Mesothelial cell of epicardium (in vitro differentiated cells): ENCODE results near the gene PLA2G2C. TPM values are rescaled to one million over a fixed set of nuclear protein-coding genes. Genes with fewer than 3 reads are reported as not detected.

Source experiments
- DNase-seq, 2 experiments: peaks; one replicate each; pipeline ENCODE4 v3.0.0; 2021; ENCODE audit warnings: low spot score in 2 of 2; ENCODE audit not compliant: unreplicated experiment in 2 of 2
- H3K27ac Mint-ChIP-seq: 2 replicates; pipeline ENCODE4 v1.8.0; 2021; ENCODE audit warnings: mixed read lengths
- H3K27me3 Mint-ChIP-seq: 2 replicates; pipeline ENCODE4 v1.8.0; 2021; ENCODE audit warnings: low read depth, mixed read lengths
- H3K36me3 Mint-ChIP-seq: 2 replicates; pipeline ENCODE4 v1.8.0; 2021; ENCODE audit warnings: mixed read lengths
- H3K4me1 Mint-ChIP-seq: 2 replicates; pipeline ENCODE4 v1.8.0; 2021; ENCODE audit warnings: mixed read lengths
- H3K4me3 Mint-ChIP-seq: 2 replicates; pipeline ENCODE4 v1.8.0; 2021; ENCODE audit warnings: mild to moderate bottlenecking, moderate library complexity, mixed read lengths
- H3K9me3 Mint-ChIP-seq: 2 replicates; pipeline ENCODE4 v1.8.0; 2021; ENCODE audit warnings: mixed read lengths
- CTCF ChIP-seq: fragments of 200-600 bp; sonication (generic); IDR thresholded peaks from one replicate; pipeline ENCODE4 v1.5.0; 2021; ENCODE audit warnings: antibody characterized with exemption; ENCODE audit not compliant: unreplicated experiment
- total RNA-seq: library from RNA; stranded (reverse); gene quantifications from 3 replicates; pipeline ENCODE4 v1.2.1, GENCODE V29; 2021

Gene PLA2G2C
- total RNA-seq, 1 donor from 2014 or later, result 0.40 TPM

- peaks cover 42% of the 10 kb centered on the region for H3K27me3 Mint-ChIP-seq
- H3K9me3 Mint-ChIP-seq, result no peaks in the 10 kb centered on the region
- no peaks in the 10 kb centered on the region for H3K36me3 Mint-ChIP-seq
- H3K4me1 Mint-ChIP-seq, result peaks cover 18% of the 10 kb centered on the region
- no peak for TF ChIP-seq CTCF
- no peak overlapping the region for H3K27ac Mint-ChIP-seq
- no peak for DNase-seq
- H3K4me3 Mint-ChIP-seq, result no peak overlapping the region
Observed at GRCh38 chr1:20198296-20198695, 12.0 kb upstream of the PLA2G2C start.

- peaks cover 1% of the 10 kb centered on the region for H3K36me3 Mint-ChIP-seq
- DNase-seq, result no peak
- peaks cover 40% of the 10 kb centered on the region for H3K27me3 Mint-ChIP-seq
- H3K4me3 Mint-ChIP-seq, result no peak overlapping the region
- no peak overlapping the region for H3K27ac Mint-ChIP-seq
- peaks cover 18% of the 10 kb centered on the region for H3K4me1 Mint-ChIP-seq
- TF ChIP-seq CTCF, result no peak
- no peaks in the 10 kb centered on the region for H3K9me3 Mint-ChIP-seq
Observed at GRCh38 chr1:20197329-20197791, 11.0 kb upstream of the PLA2G2C start.

- Mint-ChIP-seq H3K4me1 (peaks cover 18% of the 10 kb centered on the region), H3K27me3 (peaks cover 30% of the 10 kb centered on the region), H3K36me3 (peaks cover 3% of the 10 kb centered on the region), H3K27ac (no peak overlapping the region), H3K4me3 (no peak overlapping the region), H3K9me3 (no peaks in the 10 kb centered on the region)
- no peak for DNase-seq
- TF ChIP-seq CTCF, result no peak
Observed at GRCh38 chr1:20195462-20195780, 9.1 kb upstream of the PLA2G2C start.

- TF ChIP-seq CTCF, result peak; percentile 51
- H3K4me3 Mint-ChIP-seq, result no peak overlapping the region
- H3K27ac Mint-ChIP-seq, result no peak overlapping the region
- peaks cover 18% of the 10 kb centered on the region for H3K4me1 Mint-ChIP-seq
- H3K27me3 Mint-ChIP-seq, result peaks cover 28% of the 10 kb centered on the region
- peaks cover 3% of the 10 kb centered on the region for H3K36me3 Mint-ChIP-seq
- DNase-seq, result peak; percentile 33 to 71
- no peaks in the 10 kb centered on the region for H3K9me3 Mint-ChIP-seq
Observed at GRCh38 chr1:20194757-20195461, 8.6 kb upstream of the PLA2G2C start.

GRCh38 chr1:20194224-20194623, 7.9 kb upstream of the PLA2G2C start:
- H3K4me1 Mint-ChIP-seq, result peaks cover 18% of the 10 kb centered on the region
- H3K9me3 Mint-ChIP-seq, result no peaks in the 10 kb centered on the region
- H3K27ac Mint-ChIP-seq, result no peak overlapping the region
- DNase-seq, result no peak
- H3K4me3 Mint-ChIP-seq, result no peak overlapping the region
- peaks cover 27% of the 10 kb centered on the region for H3K27me3 Mint-ChIP-seq
- H3K36me3 Mint-ChIP-seq, result peaks cover 3% of the 10 kb centered on the region
- no peak for TF ChIP-seq CTCF
